ENCODE data around the gene WSB1. TPM values are rescaled to one million over a fixed set of nuclear protein-coding genes. Genes with fewer than 3 reads are reported as not detected.

WSB1 gene
- total RNA-seq, 1 donor from 2014 or later: 443 TPM

DNA sequence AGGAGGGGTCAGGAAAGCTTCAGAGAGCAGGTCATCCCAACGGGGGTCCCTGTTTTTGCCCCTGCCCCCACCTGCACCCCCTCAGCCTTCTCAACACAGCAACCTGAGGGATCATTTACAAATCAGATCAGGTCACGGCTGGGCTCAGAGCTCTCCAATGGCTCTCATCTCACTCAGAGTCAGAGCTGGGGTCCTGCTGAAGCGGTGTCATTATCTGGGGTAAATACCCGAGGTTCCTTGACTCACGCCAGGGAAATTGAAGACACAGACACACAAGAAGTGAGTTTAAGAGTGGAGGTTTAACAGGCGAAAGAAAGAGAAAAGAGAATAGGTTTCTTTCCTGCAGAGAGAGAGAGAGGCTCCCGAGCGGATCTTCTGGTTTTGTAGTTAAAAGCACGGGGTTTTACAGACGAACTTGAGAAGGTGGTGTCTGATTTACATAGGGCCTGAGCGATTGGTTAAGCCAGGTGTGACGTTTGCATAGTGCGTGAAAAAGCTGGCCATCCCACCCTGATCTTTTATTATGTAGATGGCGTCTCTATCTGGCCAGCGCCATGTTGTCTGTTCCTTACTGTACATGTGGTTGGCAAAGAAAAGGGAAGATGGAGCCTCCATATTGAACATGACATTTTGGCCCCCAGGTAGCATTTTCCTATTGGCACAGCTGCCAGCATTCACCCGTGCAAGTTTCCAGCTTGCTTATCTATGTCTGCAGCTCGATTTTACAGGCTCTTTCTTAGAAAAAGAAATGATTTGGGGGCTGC lies 51.4 kb downstream of the WSB1 start:
- Mint-ChIP-seq H3K4me3 (ENCODE audit: unreplicated experiment) (peak overlapping the region; percentile 87), H3K36me3 (ENCODE audit: low read depth, unreplicated experiment) (no peaks in the 10 kb centered on the region), H3K27ac (ENCODE audit: unreplicated experiment) (peak overlapping the region; percentile 86), H3K27me3 (ENCODE audit: unreplicated experiment) (peaks cover 7% of the 10 kb centered on the region), H3K9me3 (ENCODE audit: unreplicated experiment) (no peaks in the 10 kb centered on the region), H3K4me1 (ENCODE audit: unreplicated experiment) (peaks cover 31% of the 10 kb centered on the region)
- DNase-seq (ENCODE audit: low spot score): peak; percentile 48
- TF ChIP-seq, protein P1, sequence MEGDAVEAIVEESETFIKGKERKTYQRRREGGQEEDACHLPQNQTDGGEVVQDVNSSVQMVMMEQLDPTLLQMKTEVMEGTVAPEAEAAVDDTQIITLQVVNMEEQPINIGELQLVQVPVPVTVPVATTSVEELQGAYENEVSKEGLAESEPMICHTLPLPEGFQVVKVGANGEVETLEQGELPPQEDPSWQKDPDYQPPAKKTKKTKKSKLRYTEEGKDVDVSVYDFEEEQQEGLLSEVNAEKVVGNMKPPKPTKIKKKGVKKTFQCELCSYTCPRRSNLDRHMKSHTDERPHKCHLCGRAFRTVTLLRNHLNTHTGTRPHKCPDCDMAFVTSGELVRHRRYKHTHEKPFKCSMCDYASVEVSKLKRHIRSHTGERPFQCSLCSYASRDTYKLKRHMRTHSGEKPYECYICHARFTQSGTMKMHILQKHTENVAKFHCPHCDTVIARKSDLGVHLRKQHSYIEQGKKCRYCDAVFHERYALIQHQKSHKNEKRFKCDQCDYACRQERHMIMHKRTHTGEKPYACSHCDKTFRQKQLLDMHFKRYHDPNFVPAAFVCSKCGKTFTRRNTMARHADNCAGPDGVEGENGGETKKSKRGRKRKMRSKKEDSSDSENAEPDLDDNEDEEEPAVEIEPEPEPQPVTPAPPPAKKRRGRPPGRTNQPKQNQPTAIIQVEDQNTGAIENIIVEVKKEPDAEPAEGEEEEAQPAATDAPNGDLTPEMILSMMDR (IDR thresholded peaks at IDR 0.05; ENCODE audit: unreplicated experiment): no peak

DNA sequence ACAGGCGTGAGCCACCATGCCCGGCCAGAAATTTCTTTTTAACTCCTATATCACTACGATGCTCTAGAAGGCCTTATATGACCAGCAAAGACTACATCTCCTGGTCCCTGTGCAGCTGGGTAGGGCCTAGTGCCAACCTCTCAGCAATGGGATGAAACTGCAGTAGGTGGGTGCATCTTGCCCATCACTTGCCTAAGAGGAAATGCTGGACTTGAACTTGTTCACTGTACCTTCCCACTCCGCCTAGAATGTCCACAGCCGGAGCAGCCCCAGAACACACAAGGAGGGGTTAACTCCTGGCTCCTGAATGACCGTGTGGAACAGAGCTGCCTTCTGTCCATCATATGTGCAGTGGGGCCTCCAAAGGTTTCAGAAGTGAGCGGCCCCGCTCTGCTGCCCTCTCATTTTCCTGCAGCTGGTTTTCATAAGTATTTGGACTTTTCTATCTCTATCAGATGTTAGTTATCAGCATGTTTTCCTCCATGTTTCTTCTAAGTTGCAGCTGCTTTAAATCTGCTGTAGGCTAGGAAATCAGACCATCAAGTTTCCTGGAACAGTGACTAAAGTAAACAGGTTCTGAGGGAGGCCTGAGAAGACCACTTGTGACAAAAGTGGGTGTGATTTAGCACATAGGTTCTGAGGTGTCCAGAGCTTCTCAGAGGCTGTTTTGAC lies 52.5 kb downstream of the WSB1 start:
- Mint-ChIP-seq H3K27me3 (ENCODE audit: unreplicated experiment) (peaks cover 7% of the 10 kb centered on the region), H3K4me3 (ENCODE audit: unreplicated experiment) (no peak overlapping the region), H3K4me1 (ENCODE audit: unreplicated experiment) (peaks cover 31% of the 10 kb centered on the region), H3K27ac (ENCODE audit: unreplicated experiment) (no peak overlapping the region), H3K9me3 (ENCODE audit: unreplicated experiment) (no peaks in the 10 kb centered on the region), H3K36me3 (ENCODE audit: low read depth, unreplicated experiment) (no peaks in the 10 kb centered on the region)
- TF ChIP-seq, protein P1 (IDR thresholded peaks at IDR 0.05; ENCODE audit: unreplicated experiment): no peak
- DNase-seq (ENCODE audit: low spot score): no peak

DNA sequence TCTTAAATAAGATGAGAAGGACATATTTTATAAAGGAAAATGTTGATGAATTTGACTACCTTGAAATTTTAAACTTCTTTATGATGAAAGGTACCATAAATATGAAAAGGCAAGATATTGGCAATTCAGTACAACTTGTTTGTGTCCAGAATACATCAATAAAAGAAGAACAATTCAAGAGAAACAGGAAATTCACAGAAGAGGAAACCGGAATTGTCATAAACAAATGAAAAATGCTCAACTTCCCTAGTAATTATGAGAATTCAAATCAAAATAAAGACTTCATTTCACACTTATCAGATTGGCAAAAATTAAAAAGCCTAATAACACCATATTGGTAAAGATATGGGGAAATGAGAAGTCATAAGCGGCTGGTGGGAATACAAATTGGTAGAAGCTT lies 54.3 kb downstream of the WSB1 start:
- Mint-ChIP-seq H3K27ac (ENCODE audit: unreplicated experiment) (peak overlapping the region; percentile 73), H3K36me3 (ENCODE audit: low read depth, unreplicated experiment) (peaks cover 4% of the 10 kb centered on the region)
- TF ChIP-seq, protein P1 (IDR thresholded peaks at IDR 0.05; ENCODE audit: unreplicated experiment): no peak

DNA sequence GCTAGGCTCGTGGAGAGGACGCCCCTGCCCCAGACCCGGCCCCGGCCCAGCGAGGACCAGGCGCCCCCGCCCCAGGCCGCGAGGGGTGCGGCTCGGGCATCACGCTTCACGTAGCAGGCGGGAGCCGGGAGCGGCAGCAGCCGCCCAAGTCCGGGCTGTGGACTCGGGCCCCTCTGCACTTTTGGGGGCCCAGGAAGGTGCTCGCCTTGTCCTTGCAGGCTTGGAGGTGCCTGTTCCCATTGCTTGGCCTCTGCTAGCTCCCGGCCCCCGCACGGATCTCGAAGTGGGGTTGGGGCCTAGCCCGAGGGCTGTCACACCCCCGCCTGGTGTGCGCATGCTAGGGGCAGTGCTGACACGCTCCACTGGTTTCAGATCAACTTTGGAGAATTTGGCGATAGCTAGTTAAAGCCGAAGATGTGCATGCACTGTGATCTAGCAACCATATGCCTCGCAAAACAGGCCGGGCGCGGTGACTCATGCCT lies 55.7 kb downstream of the WSB1 start:
- Mint-ChIP-seq H3K4me1 (ENCODE audit: unreplicated experiment) (peaks cover 33% of the 10 kb centered on the region), H3K36me3 (ENCODE audit: low read depth, unreplicated experiment) (peaks cover 4% of the 10 kb centered on the region), H3K9me3 (ENCODE audit: unreplicated experiment) (peaks cover 5% of the 10 kb centered on the region), H3K4me3 (ENCODE audit: unreplicated experiment) (no peak overlapping the region), H3K27ac (ENCODE audit: unreplicated experiment) (no peak overlapping the region), H3K27me3 (ENCODE audit: unreplicated experiment) (peaks cover 11% of the 10 kb centered on the region)
- no peak for DNase-seq (ENCODE audit: low spot score)
- TF ChIP-seq, protein P1 (IDR thresholded peaks at IDR 0.05; ENCODE audit: unreplicated experiment): no peak

More for the DNA sequence above, 54.3 kb downstream of the WSB1 start:
- peaks cover 10% of the 10 kb centered on the region for H3K27me3 Mint-ChIP-seq (ENCODE audit: unreplicated experiment)
- no peak overlapping the region for H3K4me3 Mint-ChIP-seq (ENCODE audit: unreplicated experiment)
- peaks cover 5% of the 10 kb centered on the region for H3K9me3 Mint-ChIP-seq (ENCODE audit: unreplicated experiment)
- no peak for DNase-seq (ENCODE audit: low spot score)
- H3K4me1 Mint-ChIP-seq (ENCODE audit: unreplicated experiment): peaks cover 35% of the 10 kb centered on the region

DNA sequence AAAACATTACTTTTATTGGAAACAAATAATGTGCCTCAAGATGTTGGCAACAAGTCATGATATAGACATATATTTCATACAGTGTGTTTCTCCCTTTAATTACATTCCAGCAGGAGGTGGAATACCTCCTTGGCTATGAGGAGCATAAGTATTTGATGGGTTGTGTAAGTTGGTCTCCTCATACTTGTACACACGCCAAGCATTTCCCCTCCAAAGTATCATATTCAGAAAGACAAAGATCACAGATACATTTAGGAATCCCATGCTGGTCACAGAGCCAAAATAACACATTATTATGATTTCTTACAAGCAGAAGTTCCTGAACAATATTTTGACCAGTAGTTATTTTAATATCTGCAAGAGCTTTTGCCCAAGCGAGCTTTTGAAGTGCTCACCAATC lies 57.8 kb downstream of the WSB1 start:
- H3K27ac Mint-ChIP-seq (ENCODE audit: unreplicated experiment): peak overlapping the region; percentile 55
- no peak for DNase-seq (ENCODE audit: low spot score)
- H3K36me3 Mint-ChIP-seq (ENCODE audit: low read depth, unreplicated experiment): peaks cover 4% of the 10 kb centered on the region
- TF ChIP-seq, protein P1 (IDR thresholded peaks at IDR 0.05; ENCODE audit: unreplicated experiment): no peak
- H3K9me3 Mint-ChIP-seq (ENCODE audit: unreplicated experiment): peaks cover 5% of the 10 kb centered on the region
- H3K4me1 Mint-ChIP-seq (ENCODE audit: unreplicated experiment): peaks cover 24% of the 10 kb centered on the region
- H3K27me3 Mint-ChIP-seq (ENCODE audit: unreplicated experiment): peaks cover 10% of the 10 kb centered on the region
- H3K4me3 Mint-ChIP-seq (ENCODE audit: unreplicated experiment): no peak overlapping the region

Data from endothelial cell (in vitro differentiated cells).